ENCODE data around the gene ALDH1A3. TPM values are rescaled to one million over a fixed set of nuclear protein-coding genes. Genes with fewer than 3 reads are reported as not detected.

Gene ALDH1A3
- total RNA-seq, 1 donor from 2014 or later, result 27.1 TPM

DNA sequence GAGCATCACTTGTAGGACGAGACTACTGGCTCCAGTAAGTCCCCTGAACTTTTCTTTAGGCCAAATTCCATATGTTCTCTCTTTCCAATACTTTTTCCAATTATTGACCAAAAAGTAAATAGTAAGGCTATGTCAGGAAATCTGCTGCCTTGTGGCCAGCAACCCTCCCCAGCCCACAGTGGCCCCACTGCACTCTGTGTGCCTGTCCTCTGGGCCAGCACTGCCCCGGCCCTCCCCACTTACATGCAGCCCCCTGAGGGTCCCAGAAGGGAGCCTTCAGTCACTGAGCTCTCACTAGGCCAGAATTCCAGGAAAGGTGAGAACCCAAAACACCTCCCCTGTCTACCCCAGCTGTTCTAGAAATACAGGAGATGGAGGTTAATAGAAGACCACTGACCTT, 21.3 kb upstream of the ALDH1A3 start:
- DNase-seq (ENCODE audit: extremely low read depth, low read depth, low spot score), result no peak

DNA sequence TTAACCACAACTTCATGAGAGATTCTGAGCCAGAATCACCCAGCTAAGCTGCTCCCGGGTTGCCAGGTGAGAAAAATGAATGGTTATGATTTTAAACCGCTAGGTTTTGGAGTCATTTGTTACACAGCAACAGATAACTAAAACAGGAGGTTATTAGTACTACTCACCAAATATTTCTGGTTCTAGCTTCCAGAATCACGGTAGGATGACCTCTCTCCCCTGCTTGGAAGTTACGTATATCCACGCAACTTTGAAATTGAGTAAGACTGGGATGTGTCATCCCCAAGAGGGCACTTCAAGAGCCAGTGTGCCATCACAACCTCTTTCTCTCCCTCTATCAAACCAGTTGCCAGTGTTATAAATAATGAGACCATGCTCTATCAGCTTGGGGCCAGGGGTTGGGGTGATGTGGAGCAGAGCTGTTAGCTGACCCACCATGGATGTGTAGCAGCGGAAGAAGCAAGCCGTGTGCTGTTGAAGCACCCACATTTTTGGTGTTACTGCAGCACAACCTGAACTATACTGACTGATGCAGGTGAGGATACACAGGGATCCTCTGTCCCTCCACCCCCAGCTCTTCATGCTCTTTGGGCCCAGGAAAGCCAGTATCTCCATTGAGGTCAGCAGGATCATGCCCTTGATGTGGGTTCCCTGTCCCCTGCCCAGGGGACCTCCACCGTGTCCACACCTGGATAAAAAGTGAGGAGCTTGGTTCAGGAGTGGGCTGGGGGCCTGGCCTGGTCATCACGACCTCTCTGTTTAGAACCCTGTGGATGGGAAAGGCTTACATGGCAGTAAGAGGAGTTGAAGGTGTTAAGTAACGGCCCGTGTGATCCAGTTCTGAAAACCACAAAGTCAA, 19.4 kb upstream of the ALDH1A3 start:
- no peak for DNase-seq (ENCODE audit: extremely low read depth, low read depth, low spot score)

DNA sequence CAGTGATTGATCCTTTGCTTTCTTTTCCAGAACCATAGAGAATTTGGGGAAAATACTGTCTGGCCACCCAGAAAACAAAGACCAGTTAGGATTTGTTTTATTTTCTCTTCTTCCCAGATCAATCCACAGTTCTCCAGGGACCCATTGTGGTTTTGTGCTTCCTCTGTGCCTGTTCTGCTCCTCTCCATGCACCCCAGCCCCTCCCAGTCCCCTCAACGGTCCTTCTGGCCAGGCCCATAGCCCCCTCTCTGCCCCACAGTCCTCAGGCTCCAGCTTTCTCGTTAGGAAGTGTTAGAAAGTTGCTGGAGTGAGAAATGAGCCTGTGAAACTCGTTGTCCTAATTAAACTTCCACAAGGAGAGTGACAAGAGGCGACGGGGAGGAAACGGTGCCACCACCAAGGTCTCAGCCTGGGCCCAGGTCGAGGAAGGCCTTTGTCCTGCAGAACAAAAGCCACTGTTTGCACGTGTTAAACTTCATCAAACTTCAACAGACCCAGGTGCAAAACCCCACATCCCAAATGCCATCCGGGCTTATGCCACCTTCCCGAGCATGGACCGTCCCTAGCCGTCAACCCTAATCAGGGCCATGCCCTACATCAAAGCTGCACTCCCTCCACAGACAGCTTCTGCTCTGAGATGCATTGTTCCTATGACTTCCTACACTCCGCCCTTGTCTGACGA, 18.7 kb upstream of the ALDH1A3 start:
- DNase-seq (ENCODE audit: extremely low read depth, low read depth, low spot score), result no peak

DNA sequence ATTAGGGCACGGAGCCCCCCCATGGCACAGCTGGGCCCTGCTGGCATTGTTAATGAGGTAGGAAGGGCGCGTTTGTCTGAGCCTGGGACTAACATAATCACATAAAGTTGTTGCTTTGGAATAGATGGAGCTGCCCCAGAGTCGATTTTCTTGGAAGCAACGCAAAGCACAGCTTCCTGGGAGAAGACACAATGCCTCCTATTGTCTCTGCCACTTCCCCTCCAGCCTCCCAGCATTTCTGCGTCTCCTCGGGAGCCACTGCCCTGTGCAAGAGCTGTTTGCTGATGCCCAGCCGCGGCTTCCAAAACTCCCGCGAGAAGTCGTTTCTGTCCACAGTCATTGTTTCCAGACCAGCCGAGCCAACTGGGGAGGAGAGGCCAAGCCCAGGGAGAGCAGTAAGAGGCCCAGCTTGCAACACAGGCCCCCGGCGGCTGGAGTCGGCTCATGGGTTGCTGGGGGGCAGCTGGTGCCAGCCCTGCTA, 18.1 kb upstream of the ALDH1A3 start:
- no peak for DNase-seq (ENCODE audit: extremely low read depth, low read depth, low spot score)

DNA sequence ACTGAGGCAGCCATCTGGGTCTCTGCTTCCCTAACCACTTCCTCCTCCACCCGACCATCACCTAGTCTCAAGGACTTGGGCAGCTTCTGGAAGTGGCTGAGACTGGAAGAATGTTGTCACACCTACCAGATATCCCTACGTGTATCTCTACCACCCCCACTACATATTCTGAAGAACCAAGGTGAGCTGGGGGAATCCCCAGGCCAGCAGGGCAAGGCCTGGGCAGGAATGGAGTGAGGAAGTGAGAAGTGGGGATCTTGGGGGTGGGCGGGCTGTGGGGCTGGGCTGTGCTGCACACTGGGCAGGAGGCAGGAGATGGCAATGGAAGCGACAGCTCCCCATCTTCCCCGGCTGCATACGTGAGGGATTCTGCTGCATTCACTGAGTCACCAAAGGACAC, 17.5 kb upstream of the ALDH1A3 start:
- DNase-seq (ENCODE audit: extremely low read depth, low read depth, low spot score), result no peak

DNA sequence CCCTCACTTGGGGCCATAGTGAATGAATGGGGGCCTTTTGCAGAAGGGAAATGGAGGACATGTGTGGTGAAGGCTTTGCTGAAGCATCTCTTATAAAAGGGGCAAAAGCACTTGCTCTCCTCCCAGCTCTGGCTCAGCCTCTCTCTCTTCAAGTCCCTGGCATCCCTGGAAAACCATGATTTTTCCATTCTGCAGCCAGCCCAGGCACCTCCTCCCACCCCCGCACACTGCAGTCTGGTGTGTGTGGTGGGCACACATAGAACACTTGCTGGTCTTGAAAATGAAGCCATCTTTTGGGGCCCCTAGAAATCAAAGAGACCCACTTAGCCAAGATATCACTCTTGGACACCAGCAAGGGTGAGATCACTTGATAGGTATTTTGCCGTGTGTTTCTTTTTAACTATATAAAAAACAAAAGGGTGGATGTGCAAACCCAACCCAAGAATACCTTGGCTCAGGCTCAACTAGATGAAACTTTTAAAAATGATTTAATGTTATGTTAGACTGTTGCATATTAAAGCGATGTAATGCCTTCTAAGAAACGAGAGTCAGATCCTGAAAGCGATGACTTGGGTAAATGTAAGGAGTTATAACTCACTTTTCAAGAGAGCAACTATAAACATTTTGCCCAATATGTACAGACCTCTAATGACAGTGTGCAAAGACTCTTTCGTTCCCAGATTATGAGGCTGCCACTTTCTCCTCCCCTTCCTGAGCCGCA, 16.4 kb upstream of the ALDH1A3 start:
- DNase-seq (ENCODE audit: extremely low read depth, low read depth, low spot score), result no peak

DNA sequence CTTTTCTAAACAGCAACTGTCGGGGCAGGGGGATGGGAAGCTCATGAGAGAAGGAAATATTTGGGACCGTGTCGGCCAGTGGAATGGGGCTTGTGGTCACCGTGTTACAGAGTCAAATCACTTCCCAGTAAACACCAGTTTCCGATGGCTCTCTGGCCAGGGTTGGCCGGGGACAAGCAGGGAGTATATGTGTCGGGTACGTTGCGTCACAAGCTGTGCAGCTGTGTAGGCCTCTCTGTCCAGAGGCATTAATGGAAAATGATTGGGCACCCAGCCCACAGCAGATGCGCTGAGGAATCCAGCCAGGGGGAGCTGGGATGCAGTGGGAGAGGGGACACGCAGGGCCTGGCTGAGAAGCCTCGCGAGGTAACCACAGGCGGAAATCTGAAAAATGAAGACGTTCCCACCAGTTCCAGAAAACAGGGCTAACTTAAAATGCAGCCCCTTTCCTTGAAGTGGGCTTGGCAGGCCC, 15.8 kb upstream of the ALDH1A3 start:
- DNase-seq (ENCODE audit: extremely low read depth, low read depth, low spot score), result no peak

DNA sequence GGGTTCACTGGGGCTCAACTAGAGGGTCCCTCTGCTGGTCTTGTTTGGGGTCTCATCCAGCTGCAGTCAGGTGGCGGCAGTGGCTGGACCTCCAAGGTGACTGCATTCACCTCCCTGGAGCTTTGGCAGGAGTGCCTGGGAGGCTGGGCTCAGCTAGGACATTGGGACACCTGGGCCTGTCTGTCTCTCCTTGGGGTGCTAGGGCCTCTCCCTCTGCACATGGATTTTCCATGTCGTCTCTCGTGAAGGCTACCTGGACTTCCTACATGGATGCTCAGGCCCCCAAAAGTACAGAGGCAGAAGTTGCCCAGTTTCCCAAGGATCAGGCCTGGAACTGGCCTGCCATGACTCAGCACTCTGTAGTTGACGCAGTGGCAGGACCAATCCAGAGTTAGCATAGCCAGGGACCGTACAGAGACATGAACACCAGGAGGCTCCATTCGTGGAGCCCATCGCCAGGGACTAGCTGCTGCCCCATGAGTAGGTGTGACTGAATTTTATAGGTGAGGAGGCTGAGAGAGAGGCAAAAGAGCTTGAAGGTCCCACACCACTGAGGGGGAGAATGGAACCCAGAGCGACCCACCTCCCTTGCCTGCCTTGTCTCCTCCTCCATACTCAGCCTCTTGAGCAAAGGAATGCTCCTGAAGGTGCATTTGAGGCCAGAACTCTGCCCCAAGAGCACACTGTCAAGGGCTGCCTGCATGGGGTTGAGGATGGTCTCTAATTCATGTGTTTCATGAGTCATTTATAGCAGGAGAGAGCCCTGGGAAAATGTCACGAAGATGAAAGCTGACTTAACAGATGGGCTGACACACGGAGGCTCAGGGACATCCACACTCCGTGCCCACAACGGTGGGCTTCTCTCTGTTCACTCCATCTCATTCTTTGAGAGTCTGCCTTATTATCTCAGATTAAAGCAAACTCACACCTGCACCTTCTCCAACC, 13.0 kb upstream of the ALDH1A3 start:
- DNase-seq (ENCODE audit: extremely low read depth, low read depth, low spot score), result no peak

DNA sequence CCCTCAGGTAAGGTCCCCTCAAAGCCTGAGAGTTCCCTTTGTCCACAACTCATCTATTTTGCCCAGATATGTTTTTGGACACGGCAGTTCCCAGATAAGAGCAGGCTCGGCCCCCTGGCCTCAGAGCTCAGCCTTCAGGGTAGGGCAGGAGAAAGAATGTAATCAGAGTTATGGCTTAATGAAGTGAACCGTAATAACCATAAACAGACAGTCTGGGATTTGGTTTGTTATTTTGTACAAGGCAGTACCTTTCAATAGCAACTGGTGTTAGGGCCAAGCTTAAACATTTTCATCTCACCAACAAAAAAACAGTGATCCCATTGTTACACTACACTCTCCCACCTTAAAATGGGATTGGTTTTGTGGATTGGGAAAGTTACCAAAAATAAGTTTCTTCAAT, 12.2 kb upstream of the ALDH1A3 start:
- no peak for DNase-seq (ENCODE audit: extremely low read depth, low read depth, low spot score)

DNA sequence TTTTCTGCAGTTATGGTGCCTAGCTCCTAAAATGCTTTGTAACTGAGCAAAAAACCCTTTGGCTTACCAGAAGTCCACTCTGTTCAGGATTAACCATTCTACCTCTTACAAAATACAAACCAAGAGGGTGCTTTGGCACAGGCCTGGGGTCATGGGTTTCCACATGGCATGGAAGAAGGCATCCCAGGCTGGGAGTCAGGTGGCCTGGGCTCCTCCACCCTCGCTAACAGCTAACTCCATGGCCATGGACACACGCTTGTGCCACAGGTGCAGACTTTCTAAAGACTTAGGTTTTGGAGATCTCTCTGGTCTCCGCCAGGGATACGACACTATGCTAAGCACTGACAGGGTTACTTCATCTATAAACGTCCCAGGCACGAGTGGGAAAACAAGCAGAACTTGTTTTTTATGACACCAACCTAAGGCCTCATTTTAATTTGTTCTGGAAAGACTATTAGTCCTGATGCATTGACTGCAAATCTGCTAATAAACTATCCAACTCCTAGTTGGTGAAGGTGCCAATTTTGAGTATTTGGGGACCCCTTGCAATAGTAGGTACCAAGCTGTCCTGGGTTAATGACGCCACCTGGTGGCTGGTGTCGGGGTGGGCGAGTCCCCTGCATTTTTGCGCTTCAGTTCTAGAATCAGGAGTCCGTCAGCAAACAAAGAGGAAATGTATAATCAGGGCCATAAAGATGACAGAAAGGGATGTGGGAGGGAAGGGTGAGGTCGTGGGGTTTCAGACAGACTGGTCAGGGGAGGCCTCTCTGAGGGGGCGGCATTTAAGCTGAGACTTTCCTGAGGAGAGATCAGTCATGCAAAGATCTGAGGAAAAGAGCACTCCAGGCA, 10.3 kb upstream of the ALDH1A3 start:
- DNase-seq (ENCODE audit: extremely low read depth, low read depth, low spot score), result no peak

DNA sequence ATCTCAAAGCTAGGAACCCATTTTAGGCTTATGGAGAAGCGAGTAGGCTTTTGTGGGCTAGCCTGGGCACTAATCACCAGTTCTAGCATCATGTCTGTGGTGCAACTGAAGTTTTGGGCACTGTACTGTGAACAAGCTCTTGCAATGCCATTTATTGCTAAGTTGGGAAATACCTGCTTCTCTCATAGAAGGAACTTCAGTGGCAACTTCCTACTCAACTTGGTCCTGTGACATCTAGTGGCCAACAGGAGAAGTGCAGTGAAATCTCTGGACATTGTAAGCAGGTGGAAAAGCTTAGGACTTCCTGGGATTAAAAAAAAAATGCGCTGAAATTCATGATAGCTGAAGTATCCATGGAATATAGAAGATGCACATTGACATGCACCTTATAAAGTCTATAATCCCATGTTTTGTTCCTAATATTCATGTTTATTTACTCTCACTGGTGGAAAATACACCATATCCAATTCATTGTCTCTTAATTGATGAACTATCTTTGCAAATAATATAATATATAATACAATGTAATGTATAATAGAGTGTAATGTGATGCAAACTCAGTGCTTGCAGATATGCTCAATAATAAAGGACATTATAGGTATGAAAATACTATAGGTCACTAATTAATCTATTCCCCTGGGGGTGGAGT, 6.5 kb upstream of the ALDH1A3 start:
- DNase-seq (ENCODE audit: extremely low read depth, low read depth, low spot score), result peak; percentile 48

DNA sequence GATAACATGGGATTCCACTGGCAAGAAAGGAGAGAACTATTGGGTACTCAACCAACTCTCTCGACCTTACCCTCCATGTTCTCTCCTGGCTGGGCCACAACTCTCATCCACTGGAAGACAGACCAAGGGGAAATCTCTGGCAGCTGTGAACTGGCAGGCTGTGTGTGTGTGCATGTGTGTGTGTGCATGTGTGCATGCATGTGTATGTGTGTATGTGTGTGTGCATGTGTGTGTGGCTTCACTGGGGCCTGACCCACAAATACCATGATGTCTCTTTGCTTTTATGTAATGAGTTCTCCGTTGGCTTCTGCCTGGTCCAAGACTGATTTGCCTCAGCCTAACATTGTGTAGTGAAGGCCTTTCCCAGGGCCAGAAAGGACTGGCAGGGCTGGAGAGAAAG, 4.1 kb upstream of the ALDH1A3 start:
- no peak for DNase-seq (ENCODE audit: extremely low read depth, low read depth, low spot score)

DNA sequence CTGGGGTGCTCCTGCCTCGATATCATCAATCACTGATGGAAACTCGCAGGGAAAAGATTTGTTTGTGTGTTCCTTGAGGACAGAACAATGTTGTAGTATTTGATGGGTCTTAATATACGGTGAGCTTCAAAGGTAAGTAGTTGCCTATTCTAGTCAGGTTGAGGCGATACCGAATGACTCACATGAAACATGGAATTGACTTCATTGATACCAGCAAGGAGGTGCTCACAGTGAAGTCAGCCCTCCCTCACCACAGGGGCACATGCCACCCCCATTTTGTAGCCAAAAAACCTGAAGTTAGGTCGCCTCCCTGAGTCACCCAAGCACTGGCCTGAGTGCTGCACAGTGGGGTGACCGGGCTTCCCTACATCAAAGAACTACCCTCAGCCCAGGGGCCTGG, 3.7 kb upstream of the ALDH1A3 start:
- no peak for DNase-seq (ENCODE audit: extremely low read depth, low read depth, low spot score)

DNA sequence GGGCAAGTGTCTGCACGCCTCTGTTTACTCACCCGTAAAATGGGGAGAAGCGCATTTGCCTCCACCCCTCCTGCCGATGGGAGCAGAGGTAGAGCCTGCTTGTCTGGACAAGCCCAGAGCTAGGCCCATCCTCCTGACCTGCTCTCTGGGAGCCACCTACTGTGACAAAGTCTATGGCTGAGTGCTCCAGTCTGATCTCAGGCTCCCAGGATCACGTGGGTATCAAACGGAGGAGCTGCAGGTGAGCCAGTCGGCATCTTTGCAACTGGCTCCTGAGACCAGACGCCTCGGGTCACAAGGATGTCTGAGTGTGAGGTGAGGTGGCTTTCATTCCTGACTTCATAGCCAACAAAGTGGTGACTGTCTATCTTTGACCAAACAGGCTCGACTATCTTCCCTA, 2.1 kb upstream of the ALDH1A3 start:
- DNase-seq (ENCODE audit: extremely low read depth, low read depth, low spot score), result no peak

DNA sequence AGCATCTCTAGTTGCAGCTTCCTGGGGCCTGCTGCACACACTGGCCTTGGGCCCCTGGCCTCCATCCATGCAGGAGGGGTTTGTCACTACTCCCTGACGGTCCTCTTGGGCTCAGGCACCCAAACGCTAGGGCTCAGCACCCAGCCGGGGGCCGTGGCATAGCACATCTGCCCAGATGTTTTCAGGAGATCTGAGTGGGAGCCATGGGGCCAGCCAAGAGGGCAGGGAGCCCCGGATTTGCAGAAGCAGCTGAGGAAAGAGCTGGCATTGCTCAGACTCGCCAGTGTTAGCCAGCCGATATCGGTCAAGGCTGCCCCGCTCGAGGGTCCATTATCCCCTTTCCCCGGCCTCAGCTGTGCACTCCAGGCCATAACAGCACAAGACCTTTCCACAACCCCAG, 1.5 kb upstream of the ALDH1A3 start:
- no peak for DNase-seq (ENCODE audit: extremely low read depth, low read depth, low spot score)

DNA sequence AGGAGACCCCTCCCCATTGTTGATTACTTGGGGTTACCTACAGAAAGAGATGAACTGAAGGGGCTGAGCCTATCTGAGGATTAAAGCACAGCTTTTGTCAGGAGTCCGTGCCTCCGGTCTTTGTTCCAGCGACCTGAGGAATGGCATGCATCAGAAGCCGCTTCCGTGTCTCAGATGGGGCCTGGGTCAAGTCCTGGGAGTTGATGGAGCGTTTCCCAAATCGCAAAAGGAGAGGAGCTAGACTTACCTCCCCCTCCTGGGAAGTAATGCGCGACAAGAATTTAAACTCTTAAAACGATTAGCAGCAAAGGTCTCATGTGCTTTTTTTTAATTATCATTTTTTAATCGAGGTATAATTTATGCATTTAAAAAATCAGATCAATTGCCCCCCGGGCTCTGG, 983 bp upstream of the ALDH1A3 start:
- DNase-seq (ENCODE audit: extremely low read depth, low read depth, low spot score), result no peak

DNA sequence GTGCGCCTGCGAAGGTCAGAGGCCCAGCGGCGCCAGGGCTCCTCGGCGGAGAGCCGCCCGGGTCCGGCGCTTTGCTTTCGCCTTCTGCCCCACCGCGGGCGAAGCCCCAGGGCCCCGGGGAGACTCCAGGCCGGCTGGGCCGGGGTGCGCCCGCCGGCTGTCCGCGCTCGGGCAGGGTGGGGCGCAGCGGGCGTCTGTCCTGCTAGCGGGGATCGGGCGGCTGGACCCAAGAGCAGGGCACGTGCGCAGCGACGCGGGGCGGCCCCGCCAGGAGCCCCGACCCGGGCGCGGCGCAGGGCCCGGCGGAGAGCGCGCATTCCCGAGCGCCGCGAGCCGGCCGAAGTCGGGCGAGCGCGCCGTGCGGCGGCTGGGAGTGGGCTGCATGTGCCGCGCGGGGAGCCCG, 569 bp upstream of the ALDH1A3 start:
- no peak for DNase-seq (ENCODE audit: extremely low read depth, low read depth, low spot score)

DNA sequence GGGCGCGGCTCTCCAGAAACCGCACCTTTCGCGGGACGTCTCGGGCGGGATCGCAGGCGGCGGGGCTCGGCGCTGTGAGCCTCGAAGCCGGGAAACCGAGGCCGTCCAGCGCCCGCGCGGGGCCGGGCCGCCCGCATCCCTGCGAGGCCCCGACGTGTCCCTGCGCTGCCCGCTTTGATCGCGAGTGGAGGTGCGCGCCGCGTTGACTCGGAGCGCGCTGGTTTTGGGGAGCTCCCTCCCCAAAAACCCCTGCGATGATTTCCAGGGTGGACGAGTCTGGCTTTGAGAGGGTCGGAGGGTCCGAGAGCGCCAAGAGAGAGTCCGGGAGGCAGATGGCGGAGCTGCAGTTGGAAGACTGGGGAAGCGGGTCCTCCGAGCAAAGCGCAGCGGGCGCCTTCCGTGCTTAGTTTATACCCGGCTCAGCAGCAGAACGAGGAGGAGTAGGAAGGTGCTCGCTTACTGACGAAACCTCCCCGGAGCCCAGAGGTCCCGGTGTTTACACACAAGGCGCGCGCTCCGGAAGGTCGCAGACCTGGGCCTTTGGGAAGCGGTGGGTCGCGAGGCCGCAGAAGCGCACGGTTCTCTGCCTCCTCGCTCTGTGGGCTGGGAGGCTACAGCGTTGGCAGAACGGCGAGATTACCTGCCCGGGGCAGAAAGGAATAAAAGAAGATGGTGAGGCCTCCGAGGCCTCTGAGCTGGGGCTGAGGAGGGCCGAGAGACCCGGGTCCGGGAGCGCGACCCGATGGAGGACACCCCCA, 687 bp downstream of the ALDH1A3 start:
- no peak for DNase-seq (ENCODE audit: extremely low read depth, low read depth, low spot score)
